DMS53 treated with DMSO at 0.1 percent for 48 hours (cell line): ENCODE results near the gene EXOSC5.
"Not testable (repeated sequence)": the region's sequence is repeated elsewhere in the genome, so short reads cannot be mapped to it uniquely, and the experiment has no call there.

ENCODE experiments used
- DNase-seq: peaks from one replicate; lab custom pipeline; 2025; ENCODE audit not compliant: unreplicated experiment; lab: John Stamatoyannopoulos, UW

EXOSC5 gene

GRCh38 chr19:41397086-41398049, at the start of gene EXOSC5, which contains the start of gene BCKDHA:
TSS of gene EXOSC5 (minus strand) at chr19:41397359. CDS start at chr19:41397328, 31 bp downstream.
TSS of gene BCKDHA (plus strand) at chr19:41397818. CDS start at chr19:41397828, 10 bp downstream.
- DNase-seq, result peak; percentile 99

- no peak for DNase-seq
Observed at GRCh38 chr19:41445575-41445974, 48.4 kb upstream of the EXOSC5 start.

- DNase-seq, result no peak
Observed at GRCh38 chr19:41443813-41444455, 46.8 kb upstream of the EXOSC5 start.

GRCh38 chr19:41442473-41443355, 45.6 kb upstream of the EXOSC5 start, which contains the start of gene ERICH4:
TSS of gene ERICH4 (plus strand) at chr19:41443156. CDS start at chr19:41443170, 14 bp downstream.
- no peak for DNase-seq

GRCh38 chr19:41441321-41441945, 44.3 kb upstream of the EXOSC5 start:
- DNase-seq, result no peak

- peak; percentile 99 for DNase-seq
Observed at GRCh38 chr19:41439441-41440222, 42.5 kb upstream of the EXOSC5 start, which contains the start of gene DMAC2. TSS of gene DMAC2 (minus strand) at chr19:41439912. CDS start at chr19:41439899, 13 bp downstream.

- no peak for DNase-seq
Observed at GRCh38 chr19:41437944-41438574, 40.9 kb upstream of the EXOSC5 start.

GRCh38 chr19:41436674-41436951, 39.5 kb upstream of the EXOSC5 start:
- DNase-seq, result no peak

GRCh38 chr19:41435936-41436673, 38.9 kb upstream of the EXOSC5 start:
- no peak for DNase-seq

- not testable (repeated sequence) for DNase-seq
Observed at GRCh38 chr19:41435376-41435775, 38.2 kb upstream of the EXOSC5 start.

GRCh38 chr19:41434450-41434849, 37.3 kb upstream of the EXOSC5 start:
- no peak for DNase-seq

- DNase-seq, result no peak
Observed at GRCh38 chr19:41433171-41433570, 36.0 kb upstream of the EXOSC5 start.

- DNase-seq, result peak; percentile 44
Observed at GRCh38 chr19:41431426-41432386, 34.5 kb upstream of the EXOSC5 start.

GRCh38 chr19:41430922-41431321, 33.8 kb upstream of the EXOSC5 start:
- no peak for DNase-seq

GRCh38 chr19:41428481-41428859, 31.3 kb upstream of the EXOSC5 start:
- no peak for DNase-seq

GRCh38 chr19:41427647-41428480, 30.7 kb upstream of the EXOSC5 start:
- peak; percentile 42 for DNase-seq
